GM21526 (cell line): ENCODE data around the gene ACAD10.
"Not testable (repeated sequence)": the region's sequence is repeated elsewhere in the genome, so short reads cannot be mapped to it uniquely, and the experiment has no call there.

Source experiments
- ATAC-seq: cut with Tn5 transposase; IDR thresholded peaks from one replicate; pipeline ENCODE4 v1.9.1; 2021; ENCODE audit warnings: moderate library complexity; ENCODE audit not compliant: unreplicated experiment, low FRiP score

Gene ACAD10

DNA sequence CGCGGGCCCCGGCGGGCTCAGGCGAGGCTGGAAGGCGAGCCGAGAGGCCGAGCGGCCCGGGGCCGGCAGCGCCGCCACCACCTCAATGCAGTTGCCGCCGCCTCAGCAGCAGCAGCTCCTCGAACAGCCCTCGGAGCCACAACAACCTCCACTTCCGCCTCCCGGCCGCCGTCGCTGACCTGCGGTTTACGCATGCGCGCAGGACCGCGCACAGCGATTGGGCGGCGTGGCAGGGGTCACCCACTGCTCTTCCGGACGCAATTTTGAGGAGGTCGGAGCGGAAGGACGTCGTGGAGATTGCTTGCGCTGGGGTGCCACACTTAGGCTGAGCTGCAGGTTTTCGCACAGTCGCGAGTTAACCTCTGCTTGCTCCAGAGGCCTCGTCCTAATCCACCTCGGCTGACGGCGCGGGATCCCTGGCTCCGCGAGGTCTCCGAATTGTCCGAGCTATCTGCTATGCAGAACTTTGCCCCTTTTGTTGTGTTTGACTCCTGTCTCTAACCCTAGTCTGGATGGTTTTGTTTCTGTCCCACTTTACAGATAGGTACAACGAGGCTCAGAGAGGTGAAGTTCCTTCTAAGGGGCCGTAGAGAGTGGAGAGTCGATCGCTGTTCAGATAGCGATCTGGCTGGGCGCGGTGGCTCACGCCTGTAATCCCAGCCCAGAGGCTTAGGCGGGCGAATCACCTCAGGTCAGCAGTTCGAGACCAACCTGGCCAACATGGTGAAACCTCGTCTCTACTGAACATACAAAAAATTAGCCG is at the start of gene ACAD10, which contains the start of gene BRAP:
TSS of gene ACAD10 (plus strand) at position 243 of the 763 bp plus-strand sequence. CDS start 6,657 bp downstream, outside the sequence.
TSS of gene BRAP (minus strand) at position 146 of the 763 bp plus-strand sequence. CDS start 164 bp downstream, outside the sequence.
- ATAC-seq = peak; percentile 85

- ATAC-seq = no peak
Observed at GRCh38 chr12:111636209-111636945, 49.5 kb upstream of the ACAD10 start.

- ATAC-seq = no peak
Observed at GRCh38 chr12:111638556-111638955, 47.3 kb upstream of the ACAD10 start.

DNA sequence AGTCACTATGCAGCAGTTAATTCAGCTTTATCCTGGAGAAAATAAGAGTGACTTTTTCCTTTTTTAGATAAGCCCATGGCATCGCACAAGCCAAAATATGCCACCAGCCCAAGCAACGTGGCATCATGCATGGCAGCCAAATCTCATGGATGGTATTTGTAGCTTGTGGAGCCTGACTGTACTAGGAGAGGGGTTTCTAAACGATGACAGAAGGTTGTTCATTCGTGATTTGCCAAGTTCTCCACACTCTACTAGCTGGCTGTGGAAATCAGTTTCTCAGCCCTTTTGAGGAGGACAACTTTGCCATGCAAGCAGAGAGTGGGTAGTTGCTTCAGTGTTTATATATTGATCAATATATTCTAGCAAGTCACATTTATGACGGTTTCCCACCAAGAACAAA is 45.3 kb upstream of the ACAD10 start:
- no peak for ATAC-seq

- ATAC-seq = no peak
Observed at GRCh38 chr12:111642681-111643426, 43.0 kb upstream of the ACAD10 start.

DNA sequence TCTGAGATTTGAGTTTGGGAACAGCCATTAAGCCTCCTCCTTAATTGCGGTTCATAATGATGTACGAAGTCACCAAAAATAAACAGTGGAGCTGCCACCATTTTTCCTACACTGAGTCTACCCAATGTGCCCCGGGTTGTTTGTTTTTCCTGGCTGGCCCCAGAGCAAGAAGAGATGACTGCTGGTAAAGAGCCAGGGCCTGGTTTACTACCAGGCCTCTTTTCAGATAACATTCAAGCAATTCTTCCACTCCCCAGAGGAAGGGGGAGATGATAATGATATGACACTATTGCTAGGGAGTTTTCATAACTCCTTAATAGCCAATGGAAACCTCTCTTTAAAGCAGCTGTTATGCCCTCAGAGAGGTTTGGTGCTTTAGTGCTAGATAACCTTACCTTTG is 42.4 kb upstream of the ACAD10 start:
- ATAC-seq = no peak

DNA sequence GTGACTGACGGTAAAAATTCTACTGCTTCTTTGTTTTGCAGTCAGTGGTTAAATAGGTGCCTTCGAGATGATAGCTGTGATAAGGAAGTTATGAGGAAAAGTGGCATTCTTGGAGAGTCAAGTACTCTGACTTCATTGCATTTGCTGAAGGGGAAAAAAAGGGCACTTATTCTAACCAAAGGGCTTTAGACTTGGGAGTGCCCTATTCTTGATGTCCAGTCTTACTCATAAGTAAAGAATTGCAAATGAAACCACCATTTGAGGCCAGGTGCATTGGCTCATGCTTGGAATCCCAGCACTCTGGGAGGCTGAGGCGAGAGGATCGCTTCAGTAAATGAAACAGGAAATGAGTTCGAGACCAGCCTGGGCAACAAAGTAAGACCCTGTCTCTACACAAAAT is 40.4 kb upstream of the ACAD10 start:
- no peak for ATAC-seq

DNA sequence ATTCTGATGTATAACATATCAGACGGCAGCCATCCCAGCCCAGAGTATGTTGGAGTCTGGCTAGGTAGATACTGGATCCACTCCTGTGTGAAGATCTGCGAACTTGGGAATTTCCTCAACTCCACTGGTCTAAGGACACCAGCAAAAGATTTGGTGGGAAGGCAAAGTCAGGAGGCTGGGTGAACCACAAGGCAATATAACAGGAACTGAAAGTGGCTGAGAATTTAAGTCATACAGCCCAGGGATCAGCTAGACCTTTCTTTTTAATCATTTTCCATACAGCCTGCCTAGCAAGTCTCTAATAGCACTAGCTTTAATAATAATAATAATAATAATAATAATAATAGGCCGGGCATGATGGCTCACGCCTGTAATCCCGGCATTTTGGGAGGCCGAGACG is 34.9 kb upstream of the ACAD10 start:
- no peak for ATAC-seq

- ATAC-seq = not testable (repeated sequence)
Observed at GRCh38 chr12:111652530-111652929, 33.3 kb upstream of the ACAD10 start.

GRCh38 chr12:111653596-111653995 is 32.3 kb upstream of the ACAD10 start:
- no peak for ATAC-seq

DNA sequence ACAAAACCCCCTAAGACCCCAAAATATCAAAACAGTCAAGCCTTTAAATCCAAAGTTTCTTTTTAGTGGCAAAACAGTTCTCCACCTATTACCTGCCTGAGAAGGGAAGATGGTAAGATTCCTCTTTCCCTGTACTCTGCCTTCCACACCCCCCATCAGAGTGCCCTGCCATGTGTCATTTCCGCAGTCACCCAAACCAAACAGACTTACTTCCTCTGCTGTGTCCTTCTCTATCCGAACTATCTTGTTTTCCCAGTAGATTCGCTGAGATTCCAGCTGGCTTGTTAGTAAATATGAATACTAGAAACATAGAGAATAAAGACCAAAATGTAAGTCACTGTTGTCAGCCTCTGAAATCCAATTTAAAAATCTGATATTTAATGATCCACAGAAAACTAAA is 30.5 kb upstream of the ACAD10 start:
- ATAC-seq = no peak

GRCh38 chr12:111656016-111656415 is 29.8 kb upstream of the ACAD10 start:
- no peak for ATAC-seq

DNA sequence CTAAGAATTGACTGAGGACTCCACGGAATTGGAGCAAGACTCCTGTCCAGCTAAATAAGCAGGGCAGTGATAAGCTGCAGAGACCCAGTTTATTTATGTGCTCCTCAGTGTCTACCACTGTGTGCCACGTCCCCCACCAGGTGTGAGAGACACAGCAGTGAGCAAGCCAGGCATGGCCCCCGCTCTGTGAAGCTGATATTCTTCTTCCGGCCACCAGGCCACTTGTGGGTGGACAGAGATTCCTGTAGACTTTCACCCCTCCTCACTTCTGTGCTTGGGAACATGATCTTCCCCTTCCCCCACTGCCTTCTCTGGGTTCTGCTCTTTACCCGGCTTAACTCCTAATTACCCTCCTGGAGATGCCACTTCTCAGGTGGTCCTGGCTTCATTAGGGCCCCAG is 21.4 kb upstream of the ACAD10 start:
- ATAC-seq = no peak

DNA sequence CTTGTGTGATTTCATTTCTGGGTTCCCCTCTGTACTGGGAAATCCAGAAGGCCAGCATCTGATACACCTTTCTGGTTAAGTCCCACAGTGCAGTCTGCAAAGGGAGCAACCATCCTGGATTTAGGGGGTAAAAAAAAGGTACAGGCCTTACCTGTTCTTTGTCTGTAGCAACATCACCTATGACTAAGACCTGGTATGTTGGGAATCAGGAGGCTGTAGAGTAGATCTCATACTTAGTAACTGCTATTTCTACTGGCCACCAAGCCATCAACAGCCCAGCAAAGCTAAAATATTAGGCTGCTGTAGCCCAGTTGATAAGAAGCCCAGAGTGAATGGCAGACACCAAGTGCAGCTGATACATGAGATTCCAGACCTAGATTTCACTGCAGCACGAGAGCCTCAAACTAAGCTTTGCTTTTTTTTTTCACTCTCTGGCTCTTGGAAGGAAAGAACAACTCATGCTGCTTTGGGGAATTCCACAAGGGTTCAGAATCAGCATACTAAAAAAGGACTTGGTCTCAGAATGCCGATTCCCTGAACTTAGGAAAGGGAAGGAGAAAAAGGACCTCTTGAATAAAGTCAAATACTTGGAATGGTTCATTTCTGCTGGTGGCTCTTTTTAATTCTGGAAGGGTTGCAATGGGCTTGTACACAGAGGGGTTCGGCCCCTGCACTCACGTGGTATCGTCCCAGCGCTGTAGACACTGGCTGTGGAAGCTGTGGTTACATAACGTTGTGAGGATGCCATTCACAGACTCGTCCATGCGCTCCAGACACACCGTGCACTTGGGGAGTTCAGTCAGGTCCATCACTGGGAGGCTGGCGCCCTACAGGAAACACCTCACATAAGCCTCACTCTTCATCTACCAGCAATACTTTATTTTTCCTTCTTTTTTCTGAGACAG is 20.6 kb upstream of the ACAD10 start:
- no peak for ATAC-seq

GRCh38 chr12:111672822-111673381 is 13.0 kb upstream of the ACAD10 start:
- ATAC-seq = no peak

DNA sequence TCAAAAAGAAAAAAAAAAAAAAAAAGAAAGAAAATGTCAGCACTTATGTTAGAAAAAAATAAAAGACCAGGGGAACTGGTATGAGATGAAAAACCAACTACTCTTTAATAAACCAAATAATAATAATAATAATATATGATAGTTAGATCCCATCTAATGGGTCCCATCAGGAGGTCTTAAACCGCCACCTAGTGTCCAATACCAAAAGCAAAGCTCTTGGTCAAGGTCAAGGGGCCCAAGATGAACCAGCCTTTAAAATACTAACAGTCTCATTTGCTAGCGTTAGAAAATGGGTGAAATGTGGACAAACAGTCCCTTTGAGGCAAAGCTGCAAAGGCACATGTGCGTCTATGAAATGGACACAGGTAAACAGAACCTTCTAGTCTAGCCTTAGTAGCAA is 12.3 kb upstream of the ACAD10 start:
- no peak for ATAC-seq

DNA sequence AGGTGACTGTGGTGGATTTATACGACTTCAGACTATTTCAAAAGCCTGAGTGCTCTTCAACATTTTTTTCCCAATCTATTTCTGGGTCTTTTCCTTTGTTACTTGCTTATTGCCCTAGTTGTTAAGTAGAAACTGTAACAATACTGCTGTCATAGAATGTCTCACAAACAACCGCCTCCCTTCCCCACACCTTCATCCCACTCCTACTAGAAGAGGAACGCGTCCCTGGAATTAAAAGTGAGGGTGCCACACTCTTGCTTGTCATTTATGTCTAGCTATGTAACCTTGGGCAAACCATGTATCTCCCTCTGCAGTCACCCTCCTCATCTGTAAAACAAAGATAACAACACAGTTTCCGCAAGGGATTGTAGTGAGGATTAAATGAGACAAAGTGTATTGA is 8.7 kb upstream of the ACAD10 start:
- no peak for ATAC-seq

- not testable (repeated sequence) for ATAC-seq
Observed at GRCh38 chr12:111684485-111685198, 1.2 kb upstream of the ACAD10 start.

DNA sequence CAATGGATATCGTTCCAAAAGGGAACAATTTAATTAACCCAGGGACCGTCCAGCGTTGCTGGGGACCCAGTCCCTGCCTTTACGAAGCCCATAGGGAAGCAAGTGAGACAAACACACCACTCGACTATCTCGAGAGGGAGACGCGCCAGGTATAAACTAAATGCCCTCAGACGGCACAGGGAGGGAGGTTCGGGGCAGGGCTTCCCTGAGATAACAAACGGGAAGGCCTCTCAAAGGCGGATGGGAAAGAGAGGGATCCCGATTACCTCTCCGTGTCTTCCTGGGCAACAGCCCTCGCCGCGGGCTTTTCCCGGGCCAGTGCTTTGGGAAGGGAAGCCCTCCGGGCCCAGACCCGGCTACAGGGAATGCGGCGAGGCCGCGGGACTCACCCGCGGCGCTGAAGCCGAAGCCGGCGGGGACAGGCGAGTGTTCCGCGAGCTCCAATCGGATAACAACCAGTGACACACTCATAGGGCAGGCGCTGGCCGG is 487 bp upstream of the ACAD10 start:
- no peak for ATAC-seq
